ENCODE measurements around the gene EXPH5.

Gene EXPH5

GRCh38 chr11:108561535-108561991, 32.0 kb downstream of the EXPH5 start:
- no peak for DNase-seq

- DNase-seq: no peak
These were observed 33.7 kb downstream of the EXPH5 start for GRCh38 chr11:108559904-108560303.

- no peak for DNase-seq
These were observed 34.2 kb downstream of the EXPH5 start for GRCh38 chr11:108559340-108559739.

DNA sequence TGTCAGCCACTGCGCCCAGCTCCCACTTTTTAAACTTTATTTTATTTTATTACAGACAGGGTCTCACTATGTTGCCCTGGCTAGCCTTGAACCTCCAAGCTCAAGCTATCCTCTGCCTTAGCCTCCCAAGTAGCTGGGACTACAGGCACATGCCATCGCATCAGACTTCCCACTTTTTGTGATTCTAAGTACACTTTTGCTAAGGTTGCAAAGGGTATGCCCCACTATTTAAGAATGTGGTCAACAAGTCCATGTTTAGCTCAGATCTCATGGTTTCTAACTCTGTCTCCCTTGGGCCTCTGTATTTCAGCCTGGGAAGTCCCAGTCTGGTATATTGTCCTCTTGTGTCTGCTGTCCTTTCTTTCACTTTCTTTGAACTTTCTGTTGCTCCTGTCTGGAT, 35.3 kb downstream of the EXPH5 start:
- no peak for DNase-seq

GRCh38 chr11:108556019-108556418, 37.5 kb downstream of the EXPH5 start:
- DNase-seq: no peak

GRCh38 chr11:108551651-108552462, 41.7 kb downstream of the EXPH5 start:
- no peak for DNase-seq

GRCh38 chr11:108549319-108549885, 44.2 kb downstream of the EXPH5 start:
- DNase-seq: no peak

DNA sequence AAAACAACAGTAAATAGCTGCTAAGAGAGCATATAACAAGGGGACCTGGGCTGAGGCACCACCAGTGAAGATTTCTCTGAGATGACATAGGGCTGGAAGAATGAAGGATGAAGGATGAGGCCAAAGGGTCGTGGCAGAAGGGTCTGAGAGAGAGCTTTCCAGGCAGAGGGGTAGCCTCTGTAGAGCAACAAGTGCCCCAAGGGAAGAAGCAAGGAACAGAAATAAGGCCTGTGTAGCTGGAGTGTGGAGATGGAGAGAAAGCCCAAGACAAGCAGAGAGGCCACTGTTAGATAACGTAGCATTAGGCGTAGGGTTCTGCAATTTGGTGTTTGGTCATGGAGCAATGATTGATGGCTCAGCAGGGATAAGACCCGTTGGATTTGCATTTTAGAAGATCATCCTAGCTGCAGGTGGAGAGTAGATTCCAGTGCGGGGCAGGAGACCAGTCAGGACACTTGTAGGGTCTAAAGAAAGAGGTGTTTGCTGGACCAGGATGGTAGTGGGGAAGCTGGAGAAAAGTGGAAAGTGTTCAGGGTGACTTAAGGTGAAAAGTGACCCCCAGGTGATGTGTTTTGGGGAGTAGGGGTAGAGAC, 47.6 kb downstream of the EXPH5 start:
- DNase-seq: no peak

- no peak for DNase-seq
These were observed 50.1 kb downstream of the EXPH5 start for GRCh38 chr11:108543316-108543964.

GRCh38 chr11:108541531-108541930, 52.0 kb downstream of the EXPH5 start:
- DNase-seq: no peak

DNA sequence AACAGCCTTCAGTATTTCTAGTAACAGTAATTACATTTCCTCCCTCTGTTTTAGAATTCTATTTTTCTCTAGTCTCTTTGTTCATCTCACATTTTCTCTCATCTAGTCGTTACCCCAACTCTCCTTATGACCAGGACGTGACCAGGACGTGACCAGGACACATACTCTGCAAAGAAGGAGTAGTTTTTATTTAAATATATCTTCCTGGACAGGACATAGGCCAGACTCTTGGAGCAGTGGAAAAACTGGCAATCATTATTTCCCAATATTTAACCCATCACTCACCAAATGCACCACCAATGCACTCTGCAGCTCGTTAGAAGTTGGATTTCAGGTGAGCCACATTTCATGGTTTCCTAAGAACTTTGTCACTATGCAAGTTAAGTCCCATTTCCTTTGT, 55.1 kb downstream of the EXPH5 start:
- no peak for DNase-seq

DNA sequence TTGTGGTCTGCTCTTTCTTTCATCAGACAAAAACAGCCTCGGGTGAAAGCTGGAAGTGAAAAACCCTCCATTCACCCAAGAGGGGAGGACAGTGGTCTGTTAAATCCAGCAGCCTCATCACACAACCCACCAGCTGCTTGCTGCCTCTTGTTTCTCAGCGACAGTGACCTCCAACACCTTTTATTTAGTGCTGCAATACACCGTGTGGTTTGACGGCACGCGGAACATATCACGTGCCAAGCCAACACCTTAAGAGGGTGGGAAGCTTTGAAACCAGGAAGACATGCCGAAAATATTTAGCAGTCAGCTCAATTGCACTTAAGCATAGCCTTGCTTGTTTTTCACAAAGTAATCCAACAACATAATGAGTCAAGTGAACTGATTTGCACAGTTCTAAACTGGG, 55.5 kb downstream of the EXPH5 start:
- DNase-seq: no peak

DNA sequence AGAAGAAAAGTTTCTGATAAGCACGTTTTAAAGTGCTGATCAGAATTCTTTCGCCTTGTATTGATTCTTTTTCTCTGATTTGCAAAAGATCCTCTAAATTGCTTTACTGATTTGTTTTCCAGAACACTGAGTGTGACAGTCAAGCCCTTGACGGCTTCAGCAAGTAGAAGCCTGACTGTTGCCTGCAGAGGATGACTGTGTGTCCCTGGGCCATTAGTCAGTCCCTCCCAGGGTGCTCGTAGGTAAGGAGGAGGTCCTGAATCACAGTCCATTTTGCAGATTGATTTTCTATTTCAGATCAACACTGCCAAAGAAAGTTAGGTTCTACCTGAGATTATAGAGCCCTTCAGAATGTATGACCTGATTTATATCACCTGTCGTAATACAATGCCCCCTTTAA, 56.8 kb downstream of the EXPH5 start:
- DNase-seq: no peak

GRCh38 chr11:108535384-108535955, 58.1 kb downstream of the EXPH5 start:
- DNase-seq: no peak

- no peak for DNase-seq
These were observed 59.2 kb downstream of the EXPH5 start for GRCh38 chr11:108534274-108534882.

DNA sequence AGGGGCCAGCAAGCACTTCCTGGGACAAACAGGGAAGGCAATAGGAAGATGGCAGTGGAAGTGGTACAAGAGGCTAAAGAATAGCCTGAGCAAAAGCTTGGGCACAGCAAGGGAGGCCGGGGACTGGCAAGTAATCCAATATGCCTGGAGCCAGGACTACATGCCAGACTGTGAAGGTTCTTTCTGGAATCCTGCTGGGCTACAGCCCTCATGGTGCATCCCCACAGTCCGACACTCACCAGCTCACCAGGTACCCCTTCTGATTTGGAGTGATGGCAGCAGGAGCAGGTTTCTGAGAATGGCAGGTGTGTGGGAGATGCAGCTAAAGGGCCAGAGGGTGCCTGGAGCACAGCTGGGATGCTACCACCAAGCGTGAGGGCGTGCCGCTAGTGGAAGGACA, 63.1 kb downstream of the EXPH5 start:
- no peak for DNase-seq

DNA sequence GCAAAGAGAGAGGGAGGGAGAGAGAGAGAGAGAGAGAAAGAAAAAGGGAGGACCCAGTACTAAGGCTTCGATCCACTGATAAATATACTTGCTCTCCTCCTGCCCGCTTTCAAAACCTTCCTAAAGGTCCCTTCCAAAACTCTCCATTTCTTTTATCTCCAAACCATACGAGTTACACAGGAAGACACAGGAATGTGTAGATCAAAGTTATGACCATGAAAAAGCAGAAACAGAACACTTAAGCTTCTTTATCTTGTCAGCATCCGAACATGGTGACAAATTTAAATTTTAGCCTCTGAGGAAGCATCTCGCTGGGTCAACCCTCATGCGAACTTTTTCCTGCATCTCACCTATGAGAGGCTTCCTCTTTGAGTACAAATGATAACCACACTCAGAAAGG, 66.2 kb downstream of the EXPH5 start:
- no peak for DNase-seq

GRCh38 chr11:108525161-108525560, 68.4 kb downstream of the EXPH5 start:
- DNase-seq: no peak

GRCh38 chr11:108524422-108524821, 69.1 kb downstream of the EXPH5 start:
- no peak for DNase-seq

- no peak for DNase-seq
These were observed 71.2 kb downstream of the EXPH5 start for GRCh38 chr11:108522318-108522717.

DNA sequence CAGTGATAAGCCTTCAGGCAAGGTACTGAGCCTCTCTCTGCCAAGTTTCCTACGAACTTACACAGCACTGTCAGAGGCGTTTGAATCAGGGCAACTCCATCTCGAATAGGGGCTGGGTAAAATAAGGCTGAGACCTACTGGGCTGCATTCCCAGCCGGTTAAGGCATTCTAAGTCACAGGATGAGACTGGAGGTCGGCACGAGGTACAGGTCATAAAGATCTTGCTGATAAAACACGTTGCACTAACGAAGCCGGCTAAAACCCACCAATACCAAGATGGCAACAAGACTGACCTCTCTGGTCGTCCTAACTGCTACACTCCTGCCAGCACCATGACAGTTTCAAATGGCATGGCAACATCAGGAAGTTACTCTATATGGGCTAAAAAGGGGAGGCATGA, 75.0 kb downstream of the EXPH5 start:
- no peak for DNase-seq

- DNase-seq: no peak
These were observed 77.4 kb downstream of the EXPH5 start for GRCh38 chr11:108516125-108516524.

DNA sequence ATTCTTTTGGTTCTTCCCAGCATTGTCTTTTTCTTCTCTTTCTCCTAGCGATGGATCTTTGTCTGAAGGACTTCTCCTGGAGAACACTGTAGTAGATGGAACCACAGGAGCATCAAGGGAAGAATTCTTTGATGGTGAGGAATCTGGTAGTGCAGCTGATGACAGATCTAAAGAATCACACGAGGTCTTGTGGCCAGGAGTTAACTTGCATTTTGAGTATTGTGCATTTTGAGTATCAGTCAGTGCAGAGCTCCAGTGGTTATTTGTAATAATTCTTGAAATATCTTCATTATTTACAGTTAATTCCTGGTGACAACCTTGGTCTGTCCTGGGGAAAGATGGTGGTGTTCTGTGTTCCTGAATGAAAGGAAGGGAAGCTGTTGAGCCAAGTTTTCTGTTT, 80.9 kb downstream of the EXPH5 start:
- no peak for DNase-seq

Data from NCI-H446 treated with DMSO at 0.1 percent for 48 hours (cell line).